AG20443 (cell line): Measurements from ENCODE around the gene NUPR1.
A peak's percentile ranks its signal among the peaks of the same experiment; 100 is the strongest.
"Not testable (repeated sequence)": the region's sequence is repeated elsewhere in the genome, so short reads cannot be mapped to it uniquely, and the experiment has no call there.

Experiments used
- DNase-seq: peaks from one replicate; pipeline ENCODE4 v3.0.0; 2012; ENCODE audit warnings: low spot score, mixed read lengths

The NUPR1 gene

GRCh38 chr16:28554634-28555423 is 16.1 kb upstream of the NUPR1 start:
- DNase-seq, result no peak

- DNase-seq, result peak; percentile 99
These were observed 15.2 kb upstream of the NUPR1 start, which contains the start of gene SGF29 for GRCh38 chr16:28553776-28554633. SGF29 (plus strand) TSS chr16:28553920; CDS start chr16:28581070, 27,150 bp downstream.

GRCh38 chr16:28549301-28549899 is 10.6 kb upstream of the NUPR1 start:
- peak; percentile 49 for DNase-seq

GRCh38 chr16:28548306-28548802 is 9.6 kb upstream of the NUPR1 start:
- no peak for DNase-seq

- DNase-seq, result no peak
These were observed 7.9 kb upstream of the NUPR1 start for GRCh38 chr16:28546626-28547025.

GRCh38 chr16:28545964-28546363 is 7.2 kb upstream of the NUPR1 start:
- not testable (repeated sequence) for DNase-seq

- DNase-seq, result no peak
These were observed 6.2 kb upstream of the NUPR1 start for GRCh38 chr16:28544998-28545397.

GRCh38 chr16:28543072-28543471 is 4.3 kb upstream of the NUPR1 start:
- DNase-seq, result no peak

- no peak for DNase-seq
These were observed 3.9 kb upstream of the NUPR1 start for GRCh38 chr16:28542646-28543045.

- DNase-seq, result no peak
These were observed 1.6 kb upstream of the NUPR1 start for GRCh38 chr16:28540346-28540745.

GRCh38 chr16:28537964-28538732 is 626 bp downstream of the NUPR1 start:
- DNase-seq, result no peak

GRCh38 chr16:28537076-28537475 is 1.7 kb downstream of the NUPR1 start:
- DNase-seq, result no peak

GRCh38 chr16:28534542-28535373 is 4.0 kb downstream of the NUPR1 start:
- peak; percentile 82 for DNase-seq

GRCh38 chr16:28532940-28533647 is 5.7 kb downstream of the NUPR1 start:
- DNase-seq, result no peak

- DNase-seq, result peak; percentile 66
These were observed 6.7 kb downstream of the NUPR1 start for GRCh38 chr16:28531777-28532744.

- DNase-seq, result no peak
These were observed 9.7 kb downstream of the NUPR1 start for GRCh38 chr16:28529124-28529523.

- no peak for DNase-seq
These were observed 10.3 kb downstream of the NUPR1 start for GRCh38 chr16:28528463-28528867.

GRCh38 chr16:28527985-28528384 is 10.8 kb downstream of the NUPR1 start:
- no peak for DNase-seq
